PC-3 (cell line): ENCODE results near the gene CLNK.

Experiments
- CTCF ChIP-seq: fragments of 300-600 bp; sonication (generic); conservative IDR thresholded peaks from 2 replicates; pipeline ENCODE4 v1.5.1; 2017; ENCODE audit warnings: antibody characterized with exemption, low read depth, mild to moderate bottlenecking, low read length
- EZH2 ChIP-seq: fragments of 300-600 bp; sonication (generic); IDR thresholded peaks from one replicate; pipeline ENCODE4 v1.6.1; 2017; ENCODE audit warnings: antibody characterized with exemption, mild to moderate bottlenecking, low read length; ENCODE audit not compliant: unreplicated experiment
- EZH2phosphoT487 ChIP-seq: fragments of 300-600 bp; sonication (generic); IDR thresholded peaks from 2 replicates; pipeline ENCODE4 v1.6.1; 2018; ENCODE audit warnings: mild to moderate bottlenecking, antibody characterized with exemption, low read length, borderline replicate concordance

GRCh38 chr4:10701702-10702460 is 17.3 kb upstream of the CLNK start:
- no peak for TF ChIP-seq CTCF
- TF ChIP-seq EZH2: no peak
- TF ChIP-seq EZH2phosphoT487: no peak
